HepG2 (cell line): Measurements from ENCODE around the gene MCFD2. TPM values are rescaled to one million over a fixed set of nuclear protein-coding genes. Genes with fewer than 3 reads are reported as not detected.

ENCODE experiments used
- BORCS8-MEF2B ChIP-seq: sonication (generic); formaldehyde crosslinking; IDR thresholded peaks from 2 replicates; pipeline ENCODE4 v1.8.0; 2022; ENCODE audit warnings: mild to moderate bottlenecking, missing genetic modification reagents
- ELF3 ChIP-seq: IDR thresholded peaks from 2 replicates; pipeline ENCODE4 v1.6.1; 2016; ENCODE audit warnings: missing genetic modification reagents, missing compliant biosample characterization
- ELK4 ChIP-seq: sonication (generic); formaldehyde crosslinking; IDR thresholded peaks from 2 replicates; pipeline ENCODE4 v1.9.0; 2021; ENCODE audit warnings: missing genetic modification reagents, borderline replicate concordance
- IRX3 ChIP-seq: sonication (generic); formaldehyde crosslinking; IDR thresholded peaks from 2 replicates; pipeline ENCODE4 v1.8.1; 2023; ENCODE audit warnings: mild to moderate bottlenecking, low read depth, missing genetic modification reagents, borderline replicate concordance
- MATR3 ChIP-seq: sonication (generic); formaldehyde crosslinking; IDR thresholded peaks from 2 replicates; pipeline ENCODE4 v1.4.0; 2020; ENCODE audit warnings: missing genetic modification reagents
- PHF8 ChIP-seq: sonication (generic); formaldehyde crosslinking; IDR thresholded peaks from 2 replicates; pipeline ENCODE4 v1.5.0; 2020; ENCODE audit warnings: missing genetic modification reagents
- REL ChIP-seq: sonication (generic); formaldehyde crosslinking; conservative IDR thresholded peaks from 2 replicates; pipeline ENCODE4 v1.8.0; 2022; ENCODE audit warnings: mild to moderate bottlenecking, missing genetic modification reagents, moderate library complexity
- SKI ChIP-seq: fragments of 450-650 bp; IDR thresholded peaks from one replicate; pipeline ENCODE4 v1.6.1; 2018; ENCODE audit warnings: mild to moderate bottlenecking; ENCODE audit not compliant: partially characterized antibody
- SMYD3 ChIP-seq: sonication (generic); formaldehyde crosslinking; IDR thresholded peaks from 2 replicates; pipeline ENCODE4 v1.8.1; 2023; ENCODE audit warnings: mild to moderate bottlenecking, missing genetic modification reagents
- SNRNP70 ChIP-seq: fragments of 200-400 bp; formaldehyde crosslinking; IDR thresholded peaks from 2 replicates; pipeline ENCODE4 v1.6.1; 2017; ENCODE audit warnings: mild to moderate bottlenecking, low read depth, low read length, moderate library complexity
- TSC22D2 ChIP-seq: sonication (generic); formaldehyde crosslinking; IDR thresholded peaks from 2 replicates; pipeline ENCODE4 v1.5.1; 2020; ENCODE audit warnings: missing genetic modification reagents, mild to moderate bottlenecking, borderline replicate concordance
- ZNF253 ChIP-seq: sonication (generic); formaldehyde crosslinking; IDR thresholded peaks from 2 replicates; pipeline ENCODE4 v1.8.0; 2022; ENCODE audit warnings: mild to moderate bottlenecking, missing genetic modification reagents, borderline replicate concordance
- ZNF577 ChIP-seq: sonication (generic); formaldehyde crosslinking; IDR thresholded peaks from 2 replicates; pipeline ENCODE4 v1.4.0; 2020; ENCODE audit warnings: mild to moderate bottlenecking, low read depth, missing genetic modification reagents, borderline replicate concordance
- ZNF660 ChIP-seq: sonication (generic); formaldehyde crosslinking; IDR thresholded peaks from 2 replicates; pipeline ENCODE4 v1.5.1; 2020; ENCODE audit warnings: mild to moderate bottlenecking, low read depth, missing genetic modification reagents, borderline replicate concordance
- ZNF839 ChIP-seq: sonication (generic); formaldehyde crosslinking; IDR thresholded peaks from 2 replicates; pipeline ENCODE4 v1.4.0; 2020; ENCODE audit warnings: missing genetic modification reagents, mild to moderate bottlenecking, borderline replicate concordance
- polyA plus RNA-seq, 8 experiments: library from polyadenylated mRNA; depleted of rRNA in 3 of 8; stranded (reverse) in 7 of 8; unstranded in 1 of 8; fragments of >200 nt; fragmentation: Illumina TruSeq in 4 of 8; extraction: Trizol in 4 of 8; gene quantifications; 2 replicates each; pipeline versions ENCODE4 v1.2.1 to v1.2.3, GENCODE V29; 2011 to 2016; ENCODE audit warnings: low read depth in 4 of 8, missing spikeins in 1 of 8, mixed read lengths in 1 of 8; ENCODE audit not compliant: insufficient read depth in 1 of 8
- total RNA-seq, 5 experiments: library from RNA; depleted of rRNA; stranded (reverse); fragments of >200 nt; fragmentation: Illumina TruSeq; extraction: Trizol; gene quantifications; 2 replicates each; pipeline ENCODE4 v1.2.3, GENCODE V29; 2016; ENCODE audit warnings: low read depth in 1 of 5
- TF ChIP-seq, protein P1 (sequence below): sonication (generic); formaldehyde crosslinking; IDR thresholded peaks from 2 replicates; pipeline ENCODE4 v1.4.0; 2020; ENCODE audit warnings: mild to moderate bottlenecking, missing genetic modification reagents, borderline replicate concordance
- TF ChIP-seq, protein P2 (sequence below): IDR thresholded peaks from 2 replicates; pipeline ENCODE4 v1.6.1; 2016; ENCODE audit warnings: missing compliant biosample characterization, missing genetic modification reagents, borderline replicate concordance
- TF ChIP-seq, protein P3 (sequence below): IDR thresholded peaks from 2 replicates; pipeline ENCODE4 v1.6.1; 2016; ENCODE audit warnings: missing compliant biosample characterization, missing genetic modification reagents, borderline replicate concordance
- TF ChIP-seq, protein P4 (sequence below): sonication (generic); formaldehyde crosslinking; conservative IDR thresholded peaks from 2 replicates; pipeline ENCODE4 v1.8.0; 2022; ENCODE audit warnings: missing genetic modification reagents

The MCFD2 gene
- total and polyA plus RNA-seq, 2 of the 13 experiments (the other 11 are each of a cell fraction or from before 2014, with no cell fraction given), result 183 to 232 TPM

DNA sequence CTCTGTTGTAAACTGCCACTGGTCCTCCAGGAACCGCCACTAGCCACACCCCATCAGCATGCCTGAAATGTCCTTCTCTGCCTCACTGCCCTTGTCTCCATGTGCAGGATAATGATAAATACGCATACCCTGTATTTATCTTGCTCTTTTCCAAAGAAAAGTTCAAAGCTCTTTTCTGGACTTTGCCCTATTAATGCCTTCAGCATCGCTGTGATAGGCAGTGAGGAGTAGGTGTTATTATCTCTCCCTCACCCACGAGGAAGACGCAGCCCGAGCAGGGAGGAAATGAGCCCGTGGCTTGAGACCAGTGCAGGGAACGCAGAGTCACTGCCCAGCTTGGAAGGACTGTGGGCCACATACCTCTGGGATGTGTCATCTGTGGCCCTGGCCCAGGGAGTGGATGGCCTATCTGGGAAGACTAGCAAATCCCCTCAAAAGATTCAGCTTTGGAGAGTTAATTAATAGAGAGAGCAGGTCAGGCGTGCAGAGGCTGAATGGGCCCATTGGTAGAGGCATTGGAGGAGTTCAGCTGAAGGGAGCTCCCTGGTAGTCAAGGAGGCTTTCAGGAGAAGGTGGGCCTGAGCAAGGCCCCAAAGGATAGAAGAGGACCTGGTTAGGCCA lies 39.5 kb upstream of the MCFD2 start (continued):
- TF ChIP-seq, protein P1, sequence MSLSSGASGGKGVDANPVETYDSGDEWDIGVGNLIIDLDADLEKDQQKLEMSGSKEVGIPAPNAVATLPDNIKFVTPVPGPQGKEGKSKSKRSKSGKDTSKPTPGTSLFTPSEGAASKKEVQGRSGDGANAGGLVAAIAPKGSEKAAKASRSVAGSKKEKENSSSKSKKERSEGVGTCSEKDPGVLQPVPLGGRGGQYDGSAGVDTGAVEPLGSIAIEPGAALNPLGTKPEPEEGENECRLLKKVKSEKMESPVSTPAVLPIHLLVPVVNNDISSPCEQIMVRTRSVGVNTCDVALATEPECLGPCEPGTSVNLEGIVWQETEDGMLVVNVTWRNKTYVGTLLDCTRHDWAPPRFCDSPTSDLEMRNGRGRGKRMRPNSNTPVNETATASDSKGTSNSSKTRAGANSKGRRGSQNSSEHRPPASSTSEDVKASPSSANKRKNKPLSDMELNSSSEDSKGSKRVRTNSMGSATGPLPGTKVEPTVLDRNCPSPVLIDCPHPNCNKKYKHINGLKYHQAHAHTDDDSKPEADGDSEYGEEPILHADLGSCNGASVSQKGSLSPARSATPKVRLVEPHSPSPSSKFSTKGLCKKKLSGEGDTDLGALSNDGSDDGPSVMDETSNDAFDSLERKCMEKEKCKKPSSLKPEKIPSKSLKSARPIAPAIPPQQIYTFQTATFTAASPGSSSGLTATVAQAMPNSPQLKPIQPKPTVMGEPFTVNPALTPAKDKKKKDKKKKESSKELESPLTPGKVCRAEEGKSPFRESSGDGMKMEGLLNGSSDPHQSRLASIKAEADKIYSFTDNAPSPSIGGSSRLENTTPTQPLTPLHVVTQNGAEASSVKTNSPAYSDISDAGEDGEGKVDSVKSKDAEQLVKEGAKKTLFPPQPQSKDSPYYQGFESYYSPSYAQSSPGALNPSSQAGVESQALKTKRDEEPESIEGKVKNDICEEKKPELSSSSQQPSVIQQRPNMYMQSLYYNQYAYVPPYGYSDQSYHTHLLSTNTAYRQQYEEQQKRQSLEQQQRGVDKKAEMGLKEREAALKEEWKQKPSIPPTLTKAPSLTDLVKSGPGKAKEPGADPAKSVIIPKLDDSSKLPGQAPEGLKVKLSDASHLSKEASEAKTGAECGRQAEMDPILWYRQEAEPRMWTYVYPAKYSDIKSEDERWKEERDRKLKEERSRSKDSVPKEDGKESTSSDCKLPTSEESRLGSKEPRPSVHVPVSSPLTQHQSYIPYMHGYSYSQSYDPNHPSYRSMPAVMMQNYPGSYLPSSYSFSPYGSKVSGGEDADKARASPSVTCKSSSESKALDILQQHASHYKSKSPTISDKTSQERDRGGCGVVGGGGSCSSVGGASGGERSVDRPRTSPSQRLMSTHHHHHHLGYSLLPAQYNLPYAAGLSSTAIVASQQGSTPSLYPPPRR (CRISPR knock-in tag), result peak; percentile 75; the same call in 1 of the 2 replicates
- TF ChIP-seq SKI (no peak), ZNF577 (CRISPR knock-in tag) (no peak), SNRNP70 (no peak), ELK4 (CRISPR knock-in tag) (no peak), REL (no peak), PHF8 (CRISPR knock-in tag) (no peak), ELF3 (CRISPR knock-in tag) (peak; percentile 67; the same call in 1 of the 2 replicates), SMYD3 (CRISPR knock-in tag) (no peak), MATR3 (CRISPR knock-in tag) (no peak), BORCS8-MEF2B (no peak; the same call in 1 of the 2 replicates), TSC22D2 (CRISPR knock-in tag) (0 out of 2 replicates have a peak, but pooled peaks have one; percentile 56), ZNF839 (CRISPR knock-in tag) (no peak), IRX3 (CRISPR knock-in tag) (no peak), ZNF660 (no peak), ZNF253 (CRISPR knock-in tag) (no peak)
- TF ChIP-seq, protein P2, sequence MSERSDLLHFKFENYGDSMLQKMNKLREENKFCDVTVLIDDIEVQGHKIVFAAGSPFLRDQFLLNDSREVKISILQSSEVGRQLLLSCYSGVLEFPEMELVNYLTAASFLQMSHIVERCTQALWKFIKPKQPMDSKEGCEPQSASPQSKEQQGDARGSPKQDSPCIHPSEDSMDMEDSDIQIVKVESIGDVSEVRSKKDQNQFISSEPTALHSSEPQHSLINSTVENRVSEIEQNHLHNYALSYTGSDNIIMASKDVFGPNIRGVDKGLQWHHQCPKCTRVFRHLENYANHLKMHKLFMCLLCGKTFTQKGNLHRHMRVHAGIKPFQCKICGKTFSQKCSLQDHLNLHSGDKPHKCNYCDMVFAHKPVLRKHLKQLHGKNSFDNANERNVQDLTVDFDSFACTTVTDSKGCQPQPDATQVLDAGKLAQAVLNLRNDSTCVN (CRISPR knock-in tag), result peak; percentile 8; the same call in 1 of the 2 replicates
- TF ChIP-seq, protein P3, sequence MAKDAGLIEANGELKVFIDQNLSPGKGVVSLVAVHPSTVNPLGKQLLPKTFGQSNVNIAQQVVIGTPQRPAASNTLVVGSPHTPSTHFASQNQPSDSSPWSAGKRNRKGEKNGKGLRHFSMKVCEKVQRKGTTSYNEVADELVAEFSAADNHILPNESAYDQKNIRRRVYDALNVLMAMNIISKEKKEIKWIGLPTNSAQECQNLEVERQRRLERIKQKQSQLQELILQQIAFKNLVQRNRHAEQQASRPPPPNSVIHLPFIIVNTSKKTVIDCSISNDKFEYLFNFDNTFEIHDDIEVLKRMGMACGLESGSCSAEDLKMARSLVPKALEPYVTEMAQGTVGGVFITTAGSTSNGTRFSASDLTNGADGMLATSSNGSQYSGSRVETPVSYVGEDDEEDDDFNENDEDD (CRISPR knock-in tag), result 0 out of 2 replicates have a peak, but pooled peaks have one; percentile 35
- TF ChIP-seq, protein P4, sequence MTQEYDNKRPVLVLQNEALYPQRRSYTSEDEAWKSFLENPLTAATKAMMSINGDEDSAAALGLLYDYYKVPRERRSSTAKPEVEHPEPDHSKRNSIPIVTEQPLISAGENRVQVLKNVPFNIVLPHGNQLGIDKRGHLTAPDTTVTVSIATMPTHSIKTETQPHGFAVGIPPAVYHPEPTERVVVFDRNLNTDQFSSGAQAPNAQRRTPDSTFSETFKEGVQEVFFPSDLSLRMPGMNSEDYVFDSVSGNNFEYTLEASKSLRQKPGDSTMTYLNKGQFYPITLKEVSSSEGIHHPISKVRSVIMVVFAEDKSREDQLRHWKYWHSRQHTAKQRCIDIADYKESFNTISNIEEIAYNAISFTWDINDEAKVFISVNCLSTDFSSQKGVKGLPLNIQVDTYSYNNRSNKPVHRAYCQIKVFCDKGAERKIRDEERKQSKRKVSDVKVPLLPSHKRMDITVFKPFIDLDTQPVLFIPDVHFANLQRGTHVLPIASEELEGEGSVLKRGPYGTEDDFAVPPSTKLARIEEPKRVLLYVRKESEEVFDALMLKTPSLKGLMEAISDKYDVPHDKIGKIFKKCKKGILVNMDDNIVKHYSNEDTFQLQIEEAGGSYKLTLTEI (CRISPR knock-in tag), result no peak
